H1 (cell line): Measurements from ENCODE around the gene DENND2D. TPM values are rescaled to one million over a fixed set of nuclear protein-coding genes. Genes with fewer than 3 reads are reported as not detected.

Experiments
- E2F6 ChIP-seq: IDR thresholded peaks from 2 replicates; pipeline ENCODE4 v1.6.1; 2012; ENCODE audit warnings: inconsistent platforms
- HDAC6 ChIP-seq: IDR thresholded peaks from one replicate; pipeline ENCODE4 v1.7.1; 2012; ENCODE audit warnings: low read depth, mild to moderate bottlenecking, inconsistent platforms, low read length, moderate library complexity
- polyA plus RNA-seq, 7 experiments: library from polyadenylated mRNA; depleted of rRNA in 3 of 7; stranded (reverse) in 5 of 7; unstranded in 2 of 7; fragments of >200 nt in 5 of 7; fragments of 200-250 nt in 2 of 7; gene quantifications; 1 replicate in 5 of 7; 2 replicates in 1 of 7; 4 replicates in 1 of 7; pipeline versions ENCODE4 v1.2.1 to v1.2.3, GENCODE V29; 2011 to 2013; ENCODE audit warnings: missing spikeins in 2 of 7, mixed read lengths in 2 of 7
- total RNA-seq: library from RNA; stranded (reverse); fragmentation: NEBNext Ultra II Directional; extraction: Animal tissue kit (Norgen Biotek cat#: 25700); gene quantifications from 2 replicates; pipeline ENCODE4 v1.2.1, GENCODE V29; 2021

DENND2D gene
- total and polyA plus RNA-seq, 2 of the 8 experiments (the other 6 are each of a cell fraction or from before 2014, with no cell fraction given) = 0.58 to 1.6 TPM

- TF ChIP-seq HDAC6 (no peak), E2F6 (no peak)
- TF ChIP-seq, all 59 proteins: peak for 0
Observed at GRCh38 chr1:111217183-111217910, 16.9 kb upstream of the DENND2D start (continued).
